DMS153 (cell line): ENCODE results near the gene SH3BGR.
"Not testable (repeated sequence)": the region's sequence is repeated elsewhere in the genome, so short reads cannot be mapped to it uniquely, and the experiment has no call there.

Experiments used
- DNase-seq: peaks from one replicate; lab custom pipeline; 2025; lab: John Stamatoyannopoulos, UW

SH3BGR gene

GRCh38 chr21:39515684-39516472, 64.1 kb downstream of the SH3BGR start:
- DNase-seq, result no peak

DNA sequence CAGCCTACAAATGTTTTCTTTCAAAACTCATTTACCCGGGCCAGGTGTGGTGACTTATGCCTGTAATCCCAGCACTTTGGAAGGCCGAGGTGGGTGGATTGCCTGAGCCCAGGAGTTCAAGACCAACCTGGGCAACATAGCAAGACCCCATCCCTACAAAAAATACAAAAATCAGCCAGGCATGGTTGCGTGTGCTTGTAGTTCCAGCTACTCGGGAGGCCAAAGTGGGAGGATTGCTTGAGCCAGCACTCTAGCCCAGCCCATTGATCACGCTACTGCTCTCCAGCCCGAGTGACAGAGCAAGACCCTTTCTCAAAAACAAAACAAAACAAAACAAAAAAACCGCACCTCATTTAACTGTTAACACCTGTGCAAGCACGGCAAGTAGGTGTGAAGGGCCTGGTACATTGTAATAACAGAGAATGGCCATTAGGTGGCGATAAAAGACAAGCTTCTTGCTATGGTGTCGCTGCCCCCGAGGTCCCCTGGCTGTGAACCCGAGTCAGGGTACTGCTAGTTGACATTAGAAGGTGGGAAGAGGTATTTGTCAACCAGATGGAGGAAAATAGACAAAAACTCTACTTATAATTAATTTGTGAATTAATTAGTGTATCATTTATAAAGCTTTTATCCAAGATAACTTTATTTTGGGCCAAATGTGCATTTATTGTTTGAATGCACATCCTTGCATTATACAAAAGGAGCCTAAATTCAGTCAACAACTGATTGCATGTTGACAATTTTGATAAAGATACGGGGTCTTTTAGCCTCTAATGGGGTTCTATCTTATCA, 66.5 kb downstream of the SH3BGR start:
- DNase-seq, result peak; percentile 72

DNA sequence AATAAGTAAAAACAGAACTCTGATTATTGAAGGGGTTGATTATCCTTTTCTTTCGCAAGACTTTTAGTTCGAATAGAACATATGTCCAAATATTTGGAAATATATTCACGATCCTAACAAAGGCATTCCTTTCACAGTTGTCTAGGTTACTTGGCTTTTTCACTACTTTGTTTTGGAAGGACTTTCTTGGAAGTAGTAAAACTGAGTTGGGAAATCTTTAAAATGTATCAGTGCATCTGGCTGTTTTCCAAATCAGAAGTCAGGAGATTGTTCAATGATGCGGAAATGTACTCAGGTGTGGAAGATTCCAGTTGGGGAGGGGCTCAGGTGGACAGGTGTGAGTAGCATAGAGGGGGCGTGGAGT, 67.1 kb downstream of the SH3BGR start:
- no peak for DNase-seq

DNA sequence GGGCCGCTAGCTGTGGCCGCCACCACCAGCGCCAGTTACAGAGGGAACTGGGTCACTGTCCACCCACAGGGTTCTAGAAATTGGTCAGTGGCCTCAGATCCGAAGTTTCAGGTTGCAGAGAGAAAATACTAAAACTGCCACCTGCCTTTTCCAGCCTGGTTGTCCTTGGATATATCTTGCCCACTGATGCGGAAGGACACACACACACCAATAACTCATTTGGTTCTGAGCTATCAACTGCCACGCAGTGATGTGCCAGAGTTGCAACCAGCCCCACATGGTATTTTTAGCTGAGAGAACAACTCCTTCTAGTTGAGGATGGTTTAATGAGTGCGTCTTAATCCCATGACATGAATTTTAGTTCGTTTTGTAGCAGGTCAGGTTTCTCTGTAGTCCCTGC, 68.1 kb downstream of the SH3BGR start:
- no peak for DNase-seq

DNA sequence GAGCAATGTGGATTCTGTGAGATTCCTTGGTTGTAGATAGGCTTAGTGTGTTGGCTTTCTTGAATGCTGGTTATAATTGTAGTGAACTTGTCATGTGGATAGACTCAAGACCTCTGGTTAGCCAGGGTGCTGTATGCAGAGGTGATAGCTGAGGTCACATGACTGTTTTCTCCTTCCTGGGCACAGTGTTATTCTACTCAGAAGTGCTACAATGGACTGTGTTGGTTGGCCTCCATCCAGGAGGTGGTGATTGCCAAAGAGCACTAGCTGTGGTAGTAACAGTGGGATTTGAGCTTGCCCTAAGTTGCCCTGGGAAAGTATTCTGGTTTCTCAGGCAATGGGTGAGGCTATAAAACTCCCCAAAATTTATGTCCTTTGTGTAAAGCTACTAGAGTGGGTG, 71.6 kb downstream of the SH3BGR start:
- DNase-seq, result no peak

DNA sequence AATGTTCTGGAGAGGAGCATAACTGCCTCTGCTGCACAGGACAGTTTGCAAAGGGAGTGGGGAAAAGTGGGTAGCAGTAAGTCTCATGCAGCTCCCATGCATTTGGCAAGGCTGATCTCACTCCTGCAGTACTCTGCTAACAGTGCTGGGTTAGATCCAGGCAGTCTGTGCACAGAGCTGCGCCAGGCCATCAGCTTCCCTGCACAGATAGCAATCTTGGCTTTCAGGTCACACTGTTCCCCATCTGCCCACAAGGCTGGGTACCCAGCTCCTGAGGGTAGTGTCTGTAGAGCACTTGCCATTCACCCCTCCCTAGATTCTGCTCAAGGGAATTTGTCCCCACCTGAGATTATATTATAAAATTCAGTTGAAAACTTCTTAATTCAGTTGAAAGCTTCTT, 72.1 kb downstream of the SH3BGR start:
- no peak for DNase-seq

- no peak for DNase-seq
These were observed 73.4 kb downstream of the SH3BGR start for GRCh38 chr21:39525129-39525528.

DNA sequence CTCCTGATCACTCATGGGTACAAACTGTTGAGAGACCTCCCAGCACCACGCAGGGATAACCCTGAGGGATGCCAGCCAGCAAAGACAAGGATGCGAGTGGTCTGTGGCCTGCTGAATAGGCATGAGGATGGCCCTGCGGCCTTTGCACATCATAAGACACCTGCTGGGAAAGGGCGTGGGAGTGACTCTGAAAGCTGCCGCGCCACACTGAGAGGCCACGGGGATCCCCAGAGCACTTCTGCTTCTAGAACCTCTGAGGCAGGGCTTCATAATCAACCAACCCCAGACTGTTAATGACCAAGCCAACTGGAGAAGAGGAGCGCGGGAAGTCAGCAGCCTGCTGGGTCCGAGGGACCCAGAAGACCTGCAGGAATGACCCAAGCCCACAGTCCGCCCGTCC, 73.8 kb downstream of the SH3BGR start:
- no peak for DNase-seq

DNA sequence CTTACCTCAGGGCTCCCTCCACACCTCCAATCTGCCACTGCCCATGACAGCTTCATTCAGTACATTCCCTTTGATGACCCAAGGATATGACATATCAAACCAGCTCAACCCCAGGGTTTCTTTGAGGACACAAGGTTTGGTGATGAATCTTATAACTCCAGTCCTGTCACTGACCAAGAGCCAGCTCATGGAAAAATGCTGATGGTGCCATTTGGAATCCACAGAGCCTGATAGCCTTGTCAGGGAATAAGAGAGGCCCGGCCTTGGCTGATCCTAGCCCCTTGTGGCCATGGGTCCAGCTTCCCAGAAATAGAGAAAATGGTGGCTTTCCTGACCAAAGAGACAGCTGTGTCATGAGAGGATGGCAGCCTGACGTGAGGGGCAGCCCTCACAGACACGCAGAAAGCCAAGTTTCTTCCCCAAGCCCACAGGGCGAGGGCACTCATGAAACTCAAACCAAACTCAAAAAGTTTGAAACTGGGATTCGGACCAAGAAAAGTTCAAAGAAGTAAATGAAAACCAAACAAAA, 75.4 kb downstream of the SH3BGR start:
- DNase-seq, result no peak

DNA sequence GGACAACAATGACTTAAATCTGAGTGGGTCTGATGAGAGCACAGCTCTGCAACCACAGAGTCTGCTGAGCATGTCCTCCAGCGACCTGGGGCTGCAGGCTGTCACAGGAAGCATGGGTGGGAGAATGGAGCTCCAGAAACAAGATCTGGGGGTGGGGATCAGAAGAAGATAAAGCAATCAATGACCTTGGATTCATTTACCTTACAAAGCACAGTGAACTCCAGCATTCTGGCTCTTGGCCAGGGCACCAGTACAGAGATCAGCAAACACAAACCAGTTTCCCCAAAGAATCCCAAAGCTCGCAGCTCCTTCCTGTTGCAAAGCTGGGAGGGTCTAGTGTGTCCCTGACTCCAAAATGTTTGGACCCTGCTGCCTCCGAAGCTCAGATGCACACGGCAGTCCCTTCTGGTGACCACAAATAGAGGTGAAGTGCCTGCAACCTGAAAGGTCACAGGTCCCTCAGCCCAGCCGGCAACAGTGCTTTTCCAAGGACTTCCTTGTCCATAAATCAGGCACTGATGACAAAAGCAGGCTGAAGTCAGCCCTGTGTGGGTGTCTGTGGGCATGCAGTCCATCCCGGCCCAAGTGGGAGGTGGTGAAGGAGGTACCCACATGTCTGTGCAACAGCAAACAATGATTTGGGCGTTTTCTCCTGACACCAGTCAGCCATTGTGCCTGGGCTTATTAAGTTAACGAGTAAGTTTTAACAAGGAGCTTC, 76.1 kb downstream of the SH3BGR start:
- peak; percentile 65 for DNase-seq

DNA sequence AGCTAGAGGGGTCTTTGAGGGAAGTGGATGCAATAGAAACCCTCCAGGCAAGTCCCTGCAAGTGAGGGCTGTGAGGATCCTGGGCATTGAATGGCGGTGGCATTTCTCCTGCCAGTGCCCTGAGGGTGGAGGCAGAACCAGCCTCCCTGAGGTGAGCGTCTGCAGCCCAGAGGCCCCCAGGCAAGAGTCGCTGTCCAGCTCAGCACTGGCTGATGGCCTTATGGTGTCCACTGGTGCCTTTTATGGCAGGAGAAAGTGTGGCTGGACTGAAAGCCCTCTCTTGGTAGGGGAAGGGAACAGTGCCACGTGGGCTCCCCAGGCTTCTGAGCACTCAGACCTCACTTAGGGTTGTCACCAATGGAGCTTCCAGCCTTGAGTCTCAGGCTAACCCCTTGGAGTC, 77.3 kb downstream of the SH3BGR start:
- no peak for DNase-seq

DNA sequence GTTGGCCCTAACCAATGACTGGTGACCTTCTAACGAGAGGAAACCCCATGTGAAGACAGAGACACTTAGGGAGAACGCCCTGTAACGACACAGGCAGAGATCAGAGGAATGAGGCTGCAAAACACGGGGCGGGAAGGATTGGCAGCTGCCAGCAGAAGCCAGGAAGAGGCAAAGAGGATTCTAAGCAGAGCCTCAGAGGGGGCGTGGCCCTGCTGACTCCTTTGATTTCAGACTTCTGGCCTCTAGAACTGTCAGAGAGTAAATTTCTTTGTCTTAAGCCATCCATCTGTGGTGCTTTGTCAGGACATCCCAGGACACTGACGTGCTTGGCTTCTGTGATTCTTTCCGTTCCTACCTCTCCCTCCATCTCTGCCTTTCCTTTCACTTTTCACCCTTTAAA, 79.3 kb downstream of the SH3BGR start:
- DNase-seq, result no peak

GRCh38 chr21:39531840-39532239, 80.1 kb downstream of the SH3BGR start:
- peak; percentile 63 for DNase-seq

- no peak for DNase-seq
These were observed 82.0 kb downstream of the SH3BGR start for GRCh38 chr21:39533545-39534380.

- no peak for DNase-seq
These were observed 84.1 kb downstream of the SH3BGR start for GRCh38 chr21:39535646-39536437.

GRCh38 chr21:39536835-39537234, 85.1 kb downstream of the SH3BGR start:
- no peak for DNase-seq

DNA sequence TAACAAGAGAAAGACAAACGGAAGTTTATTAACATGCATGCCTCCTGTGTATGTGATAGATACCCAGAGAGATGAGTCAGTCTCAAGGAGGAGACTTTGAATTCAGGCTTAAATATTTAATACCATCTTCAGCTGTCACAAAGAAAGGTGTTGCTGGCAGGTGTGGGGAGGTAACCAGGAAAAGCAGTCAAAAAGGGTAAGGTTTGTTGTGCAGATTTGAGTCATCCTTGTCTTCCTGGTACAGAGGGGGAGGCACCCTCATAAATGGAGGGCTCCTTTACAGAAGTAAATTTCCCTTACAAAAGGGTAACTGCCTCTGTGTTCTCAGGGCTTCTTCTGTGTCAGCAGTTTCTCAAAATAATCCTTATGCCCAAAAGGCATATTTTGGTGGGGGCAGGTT, 85.8 kb downstream of the SH3BGR start:
- no peak for DNase-seq

DNA sequence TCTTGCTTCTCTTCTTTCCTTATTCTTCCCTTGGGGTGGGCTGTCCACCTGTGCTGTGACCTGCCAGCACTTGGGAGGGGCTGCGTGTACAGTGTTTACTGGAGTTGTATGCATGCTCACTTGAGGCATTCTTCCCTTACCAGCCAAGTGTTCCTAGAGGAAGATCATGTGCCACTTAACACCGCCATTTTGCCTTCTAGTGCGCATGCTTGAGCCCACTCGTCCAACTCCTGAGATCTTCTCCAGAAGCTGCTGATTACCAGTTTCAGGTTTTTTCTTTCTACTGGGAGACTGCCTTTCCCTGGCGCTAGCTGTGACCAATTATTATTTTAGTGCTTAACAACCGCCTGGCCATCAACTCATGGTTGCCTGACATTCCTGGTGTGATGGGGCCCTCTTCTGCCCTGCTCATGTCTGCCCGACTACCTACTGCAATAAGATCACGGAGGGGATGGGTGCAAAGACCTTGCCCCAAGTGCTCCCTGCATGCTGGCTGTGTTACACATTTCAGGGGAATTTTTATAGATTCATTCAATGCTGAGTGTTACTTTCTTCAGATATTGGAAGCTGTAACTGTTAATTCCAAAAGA, 86.8 kb downstream of the SH3BGR start:
- no peak for DNase-seq

GRCh38 chr21:39540367-39540766, 88.6 kb downstream of the SH3BGR start:
- DNase-seq, result not testable (repeated sequence)

GRCh38 chr21:39542736-39543135, 91.0 kb downstream of the SH3BGR start:
- DNase-seq, result no peak
